GM12878 (cell line): ENCODE results near the gene CMC1. TPM values are rescaled to one million over a fixed set of nuclear protein-coding genes. Genes with fewer than 3 reads are reported as not detected.

Source experiments
- ATAC-seq: fragments of 200-7000 bp; cut with Tn5 transposase; 3 replicates; pipeline ENCODE4 v1.9.1; 2020; ENCODE audit warnings: mild to moderate bottlenecking, moderate library complexity
- BruUV-seq: library from RNA; stranded (reverse); fragments of 400-500 nt; replicated peaks from 2 replicates; lab custom pipeline; 2021; lab: Mats Ljungman, UMichigan
- CTCF ChIA-PET: fragments of 300-600 bp; sonication (Branson Sonifier 250); formaldehyde crosslinking; extraction: SDS; loops from one replicate; lab custom pipeline; 2021; ENCODE audit warnings: inconsistent platforms; lab: Yijun Ruan, JAX
- POLR2A ChIA-PET: fragments of 350-600 bp; formaldehyde crosslinking; extraction: SDS; loops from one replicate; lab custom pipeline; 2021; ENCODE audit warnings: inconsistent platforms; lab: Charles Lee
- RAD21 ChIA-PET: fragments of 300-600 bp; sonication (Branson Sonifier 250); formaldehyde crosslinking; loops from one replicate; lab custom pipeline; 2023; ENCODE audit warnings: antibody characterized with exemption; ENCODE audit not compliant: unreplicated experiment; lab: Charles Lee
- SMC1A ChIA-PET: fragments of 300-600 bp; sonication (Branson Sonifier 250); formaldehyde crosslinking; loops from one replicate; lab custom pipeline; 2023; ENCODE audit not compliant: unreplicated experiment, uncharacterized antibody; lab: Charles Lee
- DNase-seq: peaks from one replicate; pipeline ENCODE4 v3.0.0-alpha.2; 2011; ENCODE audit warnings: low read depth, low spot score
- FAIRE-seq: peaks from 3 replicates; lab custom pipeline; 2011; peaks lifted over from hg19 to GRCh38; lab: Jason Lieb, UNC
- H2AFZ ChIP-seq: 2 replicates; pipeline ENCODE4 v1.6.0; 2011; ENCODE audit warnings: low read depth, low read length, control low read depth; ENCODE audit not compliant: control insufficient read depth
- H3K27ac ChIP-seq: 2 replicates; pipeline ENCODE4 v1.5.1; 2011; ENCODE audit warnings: control low read depth; ENCODE audit not compliant: control insufficient read depth, insufficient read depth
- H3K27me3 ChIP-seq, 2 experiments: replicated peaks in 1 of 2; 2 replicates each; pipeline versions ENCODE4 v1.6.0 to v1.6.1; 2011; ENCODE audit warnings: low read length in 1 of 2; ENCODE audit not compliant: control insufficient read depth in 2 of 2, insufficient read depth in 2 of 2
- H3K36me3 ChIP-seq, 2 experiments: 2 replicates each; pipeline ENCODE4 v1.5.1; 2011; ENCODE audit warnings: low read length in 1 of 2; ENCODE audit not compliant: control insufficient read depth in 2 of 2, insufficient read depth in 2 of 2
- H3K4me1 ChIP-seq: 2 replicates; pipeline ENCODE4 v1.6.1; 2011; ENCODE audit warnings: mild to moderate bottlenecking, low read length, moderate library complexity, mixed read lengths; ENCODE audit not compliant: control insufficient read depth, insufficient read depth
- H3K4me2 ChIP-seq: 2 replicates; pipeline ENCODE4 v1.6.0; 2011; ENCODE audit warnings: control low read depth; ENCODE audit not compliant: control insufficient read depth, insufficient read depth
- H3K4me3 ChIP-seq: fragments of 200-600 bp; sonication (generic); 2 replicates; pipeline ENCODE4 v1.5.1; 2016
- H3K79me2 ChIP-seq: 2 replicates; pipeline ENCODE4 v1.6.0; 2011; ENCODE audit warnings: low read length; ENCODE audit not compliant: control insufficient read depth, insufficient read depth
- H3K9ac ChIP-seq: 2 replicates; pipeline ENCODE4 v1.8.0; 2011; ENCODE audit warnings: low read length, control low read depth, mixed read lengths; ENCODE audit not compliant: control insufficient read depth, insufficient read depth
- H3K9me3 ChIP-seq: replicated peaks from 3 replicates; pipeline ENCODE4 v1.5.1; 2011; ENCODE audit warnings: mild to moderate bottlenecking, low read length; ENCODE audit not compliant: control insufficient read depth, insufficient read depth
- H4K20me1 ChIP-seq: 2 replicates; pipeline ENCODE4 v1.6.0; 2011; ENCODE audit not compliant: control insufficient read depth, insufficient read depth
- CREM ChIP-seq: IDR thresholded peaks from 2 replicates; pipeline ENCODE4 v1.6.1; 2014; ENCODE audit warnings: antibody characterized with exemption, low read depth
- EZH2 ChIP-seq: IDR thresholded peaks from 2 replicates; pipeline ENCODE4 v1.6.1; 2012; ENCODE audit warnings: low read depth, mild to moderate bottlenecking, control low read depth, inconsistent platforms, low read length, borderline replicate concordance; ENCODE audit not compliant: control insufficient read depth
- HDAC6 ChIP-seq: fragments of 200-600 bp; sonication (generic); IDR thresholded peaks from one replicate; pipeline ENCODE4 v1.8.0; 2017; ENCODE audit warnings: antibody characterized with exemption; ENCODE audit not compliant: unreplicated experiment
- MYB ChIP-seq: fragments of 150-350 bp; IDR thresholded peaks from 2 replicates; pipeline ENCODE4 v1.6.1; 2014; ENCODE audit warnings: mild to moderate bottlenecking, low read depth, low read length, borderline replicate concordance
- SMC3 ChIP-seq: IDR thresholded peaks from 2 replicates; pipeline ENCODE4 v1.6.1; 2011; ENCODE audit warnings: low read length, improper control_type of control experiment, borderline replicate concordance
- SRF ChIP-seq, 2 experiments: IDR thresholded peaks; 2 replicates each; pipeline ENCODE4 v1.6.1; 2011; ENCODE audit warnings: low read depth in 2 of 2, low read length in 2 of 2, mild to moderate bottlenecking in 1 of 2, moderate library complexity in 1 of 2
- SUPT20H ChIP-seq: IDR thresholded peaks from 2 replicates; pipeline ENCODE4 v1.6.1; 2011; ENCODE audit warnings: low read depth, mild to moderate bottlenecking, low read length, moderate library complexity, borderline replicate concordance; ENCODE audit not compliant: control insufficient read depth
- ZZZ3 ChIP-seq: IDR thresholded peaks from 2 replicates; pipeline ENCODE4 v1.6.1; 2011; ENCODE audit warnings: low read depth; ENCODE audit not compliant: control insufficient read depth, insufficient read length
- WGBS: methylation state at CpG from one replicate; pipeline ENCODE4 v1.1.6; 2016; ENCODE audit warnings: low lambda C conversion rate; ENCODE audit not compliant: insufficient replicate concordance, insufficient coverage; ENCODE audit errors: missing lambda C conversion rate; 5-methylcytosine and 5-hydroxymethylcytosine counted together
- in situ Hi-C: fragments of 300-500 bp; cut with MboI; formaldehyde crosslinking; loops from 9 replicates; pipeline ENCODE4 v1.14.3; 2018; ENCODE audit warnings: mixed read lengths
- intact Hi-C: fragments of 100-400 bp; cut with micrococcal nuclease; formaldehyde crosslinking; loops from one replicate; pipeline ENCODE4 v1.14.2; 2022; ENCODE audit not compliant: unreplicated experiment
- polyA plus RNA-seq, 11 experiments: library from polyadenylated mRNA; depleted of rRNA in 4 of 11; unstranded in 6 of 11; stranded (reverse) in 5 of 11; fragments of >200 nt; fragmentation: Nextera tagmentation in 4 of 11; fragmentation: Illumina TruSeq in 1 of 11; extraction: Ambion mirVana in 4 of 11; extraction: Trizol in 1 of 11; gene quantifications; 1 replicate in 1 of 11; 2 replicates in 10 of 11; pipeline versions ENCODE4 v1.2.1 to v1.2.3, GENCODE V29; 2011 to 2016; ENCODE audit warnings: inconsistent platforms in 2 of 11, missing spikeins in 2 of 11, low read depth in 1 of 11
- total RNA-seq, 4 experiments: library from RNA; depleted of rRNA in 3 of 4; stranded (reverse); fragments of >200 nt in 3 of 4; fragmentation: Illumina TruSeq in 1 of 4; extraction: Trizol in 1 of 4; gene quantifications; 2 replicates each; pipeline versions ENCODE4 v1.2.1 to v1.2.3, GENCODE V29; 2013 to 2021

CMC1 gene
- total and polyA plus RNA-seq, 10 of the 15 experiments (the other 5 are each of a cell fraction or from before 2014, with no cell fraction given): 12.3 to 118 (median 29.3) TPM

- SMC1A ChIA-PET: interaction anchor here (1.0 to 3.7 kb wide), 8 partner anchors 7 to 555 kb away, joined by 3 to 15 read pairs (median 4); no protein-coding TSS in a partner anchor
- TF ChIP-seq CREM (no peak), SMC3 (no peak), ZZZ3 (no peak), MYB (no peak), SRF (IDR thresholded peaks at IDR 0.05; ENCODE audit: low read depth in 2 of 2, low read length in 2 of 2) (no peak), EZH2 (no peak), SUPT20H (no peak), HDAC6 (no peak)
- TF ChIP-seq, all 136 proteins: peak for 0
- in situ Hi-C loops: no loop called here
- BruUV-seq: no TSS peak
- FAIRE-seq (no peak), ATAC-seq (no peak), DNase-seq (no peak)
- Histone ChIP-seq H4K20me1 (no peaks in the 10 kb centered on the region), H3K9me3 (peaks cover 7% of the 10 kb centered on the region; the same call in 2 of the 3 replicates), H3K79me2 (no peaks in the 10 kb centered on the region), H3K4me1 (no peaks in the 10 kb centered on the region), H3K4me2 (no peak overlapping the region), H3K36me3 (peaks cover 2 to 9% of the 10 kb centered on the region in 2 experiments), H3K4me3 (no peak overlapping the region), H3K9ac (no peak overlapping the region), H3K27ac (no peak overlapping the region), H2AFZ (no peak overlapping the region), H3K27me3 (no peaks in the 10 kb centered on the region)
- intact Hi-C loops: no loop called here
- RAD21 ChIA-PET: interaction anchor here (1.6 kb wide), 1 partner anchor 13 kb away, joined by 5 read pairs; no protein-coding TSS in a partner anchor
- 97% methylated on average over 5 of the region's 5 CpGs for WGBS
- POLR2A ChIA-PET: interaction anchor here (0.5 kb wide), 1 partner anchor 535 kb away, joined by 5 read pairs; no protein-coding TSS in a partner anchor
- CTCF ChIA-PET: interaction anchor here (0.9 to 2.7 kb wide), 9 partner anchors 10 to 60 kb away, joined by 3 to 7 read pairs (median 3); no protein-coding TSS in a partner anchor
Observed at GRCh38 chr3:28267984-28268849, 26.8 kb downstream of the CMC1 start.
